ENCODE measurements around the gene LHX4.
"Not testable (repeated sequence)": the region's sequence is repeated elsewhere in the genome, so short reads cannot be mapped to it uniquely, and the experiment has no call there.

The LHX4 gene

GRCh38 chr1:180196436-180197003 is 33.5 kb upstream of the LHX4 start:
- no peak for DNase-seq (ENCODE audit: low spot score)
- no peak for FAIRE-seq

GRCh38 chr1:180197231-180197630 is 32.8 kb upstream of the LHX4 start:
- DNase-seq (ENCODE audit: low spot score) = no peak
- no peak for FAIRE-seq

GRCh38 chr1:180198196-180198595 is 31.9 kb upstream of the LHX4 start:
- FAIRE-seq (no peak), DNase-seq (ENCODE audit: low spot score) (no peak)

- FAIRE-seq (no peak), DNase-seq (ENCODE audit: low spot score) (no peak)
Observed at GRCh38 chr1:180198611-180199010, 31.5 kb upstream of the LHX4 start.

- FAIRE-seq (no peak), DNase-seq (ENCODE audit: low spot score) (no peak)
Observed at GRCh38 chr1:180199018-180199417, 31.0 kb upstream of the LHX4 start.

GRCh38 chr1:180201451-180202200 is 28.4 kb upstream of the LHX4 start:
- no peak for FAIRE-seq
- no peak for DNase-seq (ENCODE audit: low spot score)

- not testable (repeated sequence) for DNase-seq (ENCODE audit: low spot score); FAIRE-seq
Observed at GRCh38 chr1:180202588-180202987, 27.5 kb upstream of the LHX4 start.

GRCh38 chr1:180204231-180204630 is 25.8 kb upstream of the LHX4 start:
- FAIRE-seq (no peak), DNase-seq (ENCODE audit: low spot score) (no peak)

GRCh38 chr1:180206581-180206980 is 23.5 kb upstream of the LHX4 start:
- FAIRE-seq (no peak), DNase-seq (ENCODE audit: low spot score) (no peak)

- FAIRE-seq (no peak), DNase-seq (ENCODE audit: low spot score) (no peak)
Observed at GRCh38 chr1:180208264-180208663, 21.8 kb upstream of the LHX4 start.

- DNase-seq (ENCODE audit: low spot score) (no peak), FAIRE-seq (no peak)
Observed at GRCh38 chr1:180210008-180210620, 19.9 kb upstream of the LHX4 start.

GRCh38 chr1:180211156-180211859 is 18.8 kb upstream of the LHX4 start:
- no peak for DNase-seq (ENCODE audit: low spot score)
- no peak for FAIRE-seq

- no peak for DNase-seq (ENCODE audit: low spot score)
- no peak for FAIRE-seq
Observed at GRCh38 chr1:180211860-180212229, 18.2 kb upstream of the LHX4 start.

- FAIRE-seq (no peak), DNase-seq (ENCODE audit: low spot score) (no peak)
Observed at GRCh38 chr1:180213401-180214170, 16.5 kb upstream of the LHX4 start.

GRCh38 chr1:180215856-180216625 is 14.0 kb upstream of the LHX4 start:
- DNase-seq (ENCODE audit: low spot score) (no peak), FAIRE-seq (no peak)

GRCh38 chr1:180217006-180217405 is 13.1 kb upstream of the LHX4 start:
- DNase-seq (ENCODE audit: low spot score) (no peak), FAIRE-seq (no peak)

GRCh38 chr1:180218806-180219765 is 11.0 kb upstream of the LHX4 start:
- no peak for FAIRE-seq
- no peak for DNase-seq (ENCODE audit: low spot score)

- DNase-seq (ENCODE audit: low spot score) = no peak
- FAIRE-seq = no peak
Observed at GRCh38 chr1:180219776-180220175, 10.3 kb upstream of the LHX4 start.

GRCh38 chr1:180221462-180221861 is 8.6 kb upstream of the LHX4 start:
- FAIRE-seq (no peak), DNase-seq (ENCODE audit: low spot score) (no peak)

- FAIRE-seq (no peak), DNase-seq (ENCODE audit: low spot score) (no peak)
Observed at GRCh38 chr1:180224902-180225301, 5.2 kb upstream of the LHX4 start.

All from RCC 7860 (cell line).